ENCODE results near the gene CDC42BPB.
"Not testable (repeated sequence)": the region's sequence is repeated elsewhere in the genome, so short reads cannot be mapped to it uniquely, and the experiment has no call there.

CDC42BPB gene

DNA sequence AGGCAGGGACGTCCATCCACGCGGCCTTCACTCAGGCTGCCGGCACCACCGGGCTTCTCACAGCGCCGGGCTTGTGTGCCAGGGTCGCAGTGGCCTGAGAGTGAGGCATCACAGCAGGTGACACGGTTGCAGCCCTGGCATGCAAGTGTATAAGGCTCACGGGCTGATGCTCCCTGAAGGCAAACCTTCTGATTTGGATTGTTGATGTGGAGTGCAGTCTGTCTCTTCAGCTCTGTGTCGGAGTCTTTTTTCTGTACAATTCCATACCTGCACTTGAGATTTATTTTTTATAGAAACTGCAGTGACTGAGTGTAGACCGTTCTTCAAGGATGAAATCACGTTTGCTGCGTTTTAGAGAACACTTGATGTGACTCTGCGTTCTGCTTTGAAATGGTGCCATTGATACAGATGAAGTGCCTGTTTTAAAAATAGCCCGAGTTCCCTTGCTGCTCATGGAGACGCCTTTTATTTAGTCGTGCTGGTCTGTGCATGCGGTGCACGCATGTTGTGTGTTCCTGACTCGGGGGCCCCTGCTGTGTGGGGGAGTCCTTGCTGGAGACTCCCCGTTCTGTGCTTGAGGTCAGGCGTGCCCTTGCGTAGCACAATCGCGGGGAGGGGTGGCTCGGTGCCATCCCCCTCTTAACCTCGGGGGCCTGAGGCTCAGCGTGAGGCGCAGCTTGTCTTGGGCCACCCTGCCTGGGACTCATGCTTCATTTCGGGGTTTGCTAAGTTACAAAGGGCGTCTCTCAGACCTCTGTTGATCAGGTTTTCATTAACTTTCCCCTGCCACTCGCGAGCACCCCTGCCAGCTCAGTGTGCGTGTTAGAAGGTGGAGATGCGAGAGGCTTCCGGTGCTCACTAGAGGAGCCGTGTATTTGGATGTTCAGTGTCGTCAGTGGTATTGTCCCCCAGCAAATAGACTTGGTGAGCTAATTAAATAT lies 156.4 kb downstream of the CDC42BPB start:
- no peak for DNase-seq (ENCODE audit: low read depth)

GRCh38 chr14:102899516-102899900 lies 157.8 kb downstream of the CDC42BPB start:
- no peak for DNase-seq (ENCODE audit: low read depth)

- no peak for DNase-seq (ENCODE audit: low read depth)
Measured at GRCh38 chr14:102898776-102899515, 158.4 kb downstream of the CDC42BPB start.

DNA sequence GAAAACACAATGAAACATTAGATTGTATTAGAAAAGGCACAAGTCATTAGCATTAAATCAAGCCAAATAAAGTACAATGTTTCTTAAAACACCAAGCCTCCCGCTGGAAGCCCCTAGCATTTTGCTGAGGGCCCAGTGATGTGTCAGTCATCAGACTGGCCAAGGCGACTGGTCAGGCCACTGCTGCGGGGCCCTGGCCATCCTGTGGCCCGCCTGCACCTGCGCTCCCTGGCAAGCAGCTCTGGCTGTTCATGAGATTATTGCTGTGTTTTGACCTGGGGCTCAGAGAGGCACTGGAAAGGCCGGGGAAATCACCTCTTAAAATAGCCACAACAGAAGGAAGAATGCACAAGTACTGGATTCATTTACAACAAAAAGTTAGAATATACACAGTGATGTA lies 159.1 kb downstream of the CDC42BPB start:
- DNase-seq (ENCODE audit: low read depth) = no peak

DNA sequence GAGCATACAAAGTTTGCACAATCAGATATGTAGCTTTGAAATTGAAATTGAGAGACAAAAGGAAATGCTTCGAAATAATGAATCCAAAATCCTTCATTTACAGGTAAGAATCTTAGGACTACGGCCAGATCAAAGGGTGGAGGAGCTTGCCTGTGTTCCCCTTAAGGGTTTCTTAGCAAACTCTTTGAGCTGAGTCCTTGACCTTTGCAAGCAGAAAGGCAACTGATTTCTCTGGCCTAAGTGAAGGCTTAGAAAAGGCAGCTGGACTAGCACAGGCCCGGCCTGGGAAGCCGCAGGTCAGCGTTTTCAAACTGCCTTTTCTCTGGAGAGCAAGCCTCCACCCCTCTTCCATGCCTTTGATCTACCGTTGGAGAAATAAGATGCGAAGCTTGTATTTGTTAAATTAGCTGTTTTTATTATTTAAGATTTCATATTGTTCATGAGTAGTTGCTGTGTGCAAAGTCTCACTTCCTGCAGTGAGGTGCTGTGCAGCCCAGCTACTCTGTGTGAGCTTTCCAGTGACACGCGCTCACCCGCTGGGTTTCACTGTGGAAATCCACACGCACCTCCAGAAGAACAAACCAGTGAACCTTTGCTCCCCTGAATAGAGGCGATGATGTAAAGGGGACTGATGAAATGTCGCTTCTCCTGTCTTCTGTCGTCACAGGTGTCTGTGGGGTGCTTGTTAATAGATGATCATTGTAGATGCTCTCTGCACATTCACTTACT lies 159.9 kb downstream of the CDC42BPB start:
- DNase-seq (ENCODE audit: low read depth) = no peak

DNA sequence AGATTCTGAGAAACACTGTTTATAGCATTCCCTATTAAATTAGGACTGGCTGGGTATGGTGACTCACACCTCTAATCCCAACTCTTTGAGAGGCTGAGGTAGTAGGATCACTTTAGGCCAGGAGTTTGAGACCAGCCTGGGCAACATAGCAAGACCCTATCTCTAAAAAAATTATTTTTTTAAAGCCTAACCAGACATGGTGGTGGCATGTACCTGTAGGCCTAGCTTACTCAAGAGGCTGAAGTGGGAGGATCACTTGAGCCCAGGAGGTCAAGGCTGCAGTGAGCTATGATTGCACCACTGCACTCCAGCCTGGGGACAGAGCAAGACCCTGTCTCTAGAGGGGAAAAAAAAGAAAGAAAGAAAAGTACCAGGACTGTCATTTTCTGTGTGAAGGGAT lies 160.6 kb downstream of the CDC42BPB start:
- DNase-seq (ENCODE audit: low read depth) = not testable (repeated sequence)

GRCh38 chr14:102893452-102893851 lies 163.9 kb downstream of the CDC42BPB start:
- no peak for DNase-seq (ENCODE audit: low read depth)

GRCh38 chr14:102892651-102893050 lies 164.7 kb downstream of the CDC42BPB start:
- no peak for DNase-seq (ENCODE audit: low read depth)

DNA sequence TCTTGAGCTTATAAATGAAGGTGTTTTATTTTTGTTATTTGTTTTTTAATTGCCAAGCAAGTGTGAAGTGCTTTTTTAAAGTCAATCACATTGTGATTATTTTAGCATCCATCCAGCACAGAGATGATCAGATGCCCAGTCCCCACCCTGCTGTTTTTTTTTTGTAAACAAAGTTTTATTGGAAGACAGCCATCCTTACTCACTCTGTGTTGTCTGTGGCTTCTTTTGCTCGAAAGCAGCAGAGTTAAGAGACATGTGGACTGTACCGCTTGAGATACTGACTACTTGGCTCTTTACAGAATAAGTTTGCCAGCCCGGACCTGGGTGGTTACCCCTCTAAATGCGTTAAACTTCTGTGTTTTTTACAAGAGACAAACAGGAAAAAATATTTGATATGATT lies 165.8 kb downstream of the CDC42BPB start:
- no peak for DNase-seq (ENCODE audit: low read depth)

DNA sequence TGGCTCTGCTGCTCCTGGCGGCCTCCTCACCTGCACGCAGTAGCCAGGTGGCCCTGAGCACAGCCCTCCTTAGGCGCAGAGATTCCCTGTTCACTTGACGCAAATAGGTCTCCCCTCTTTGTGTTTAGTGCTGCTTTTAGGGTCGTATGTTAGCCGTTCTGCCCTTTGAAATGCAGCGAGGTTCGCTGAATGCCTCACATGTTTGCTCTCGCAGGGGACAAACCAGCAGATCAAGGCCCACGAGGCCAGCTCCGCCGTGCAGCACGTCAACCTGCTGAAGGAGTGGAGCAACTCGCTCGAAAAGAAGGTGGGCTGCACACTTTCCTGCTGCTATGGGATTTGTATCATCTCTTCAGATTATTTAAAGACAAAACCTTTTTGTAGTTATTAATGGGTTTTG lies 166.2 kb downstream of the CDC42BPB start:
- no peak for DNase-seq (ENCODE audit: low read depth)

DNA sequence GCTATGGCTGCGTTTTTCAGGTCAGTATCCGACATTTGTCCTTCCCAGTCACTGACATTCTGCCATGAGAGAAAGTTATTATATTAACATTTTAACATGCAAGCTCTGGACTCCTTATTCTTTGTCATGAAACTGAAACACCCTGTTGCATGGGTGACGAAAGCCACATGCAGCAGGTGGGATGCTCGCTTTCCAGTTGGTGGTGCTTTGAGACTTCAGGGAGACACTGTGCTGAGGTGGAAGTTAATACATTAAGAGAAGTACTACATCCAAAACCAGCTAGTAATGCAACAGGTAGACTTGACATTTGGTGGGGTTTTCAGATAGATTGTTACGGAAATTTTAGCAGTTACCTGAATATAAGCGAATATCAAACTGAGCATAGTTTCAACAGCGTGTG lies 167.7 kb downstream of the CDC42BPB start:
- no peak for DNase-seq (ENCODE audit: low read depth)

GRCh38 chr14:102888748-102889147 lies 168.6 kb downstream of the CDC42BPB start:
- DNase-seq (ENCODE audit: low read depth) = no peak

GRCh38 chr14:102885737-102886447 lies 171.5 kb downstream of the CDC42BPB start:
- no peak for DNase-seq (ENCODE audit: low read depth)

DNA sequence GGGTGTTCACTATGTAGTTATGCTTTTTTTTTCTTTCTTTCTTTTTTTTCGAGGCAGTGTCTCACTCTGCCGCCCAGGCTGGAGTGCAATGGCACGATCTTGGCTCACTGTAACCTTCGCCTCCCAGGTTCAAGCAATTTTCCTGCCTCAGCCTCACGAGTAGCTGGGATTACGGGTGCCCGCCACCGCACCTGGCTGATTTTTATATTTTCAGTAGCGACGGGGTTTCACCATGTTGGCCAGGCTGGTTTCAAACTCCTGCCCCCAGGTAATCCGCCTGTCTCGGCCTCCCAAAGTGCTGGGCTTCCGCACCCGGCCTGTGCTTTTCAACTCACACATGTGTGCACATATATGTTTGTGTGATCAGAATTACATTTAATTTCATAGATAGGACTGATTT lies 173.8 kb downstream of the CDC42BPB start:
- no peak for DNase-seq (ENCODE audit: low read depth)

GRCh38 chr14:102883089-102883541 lies 174.2 kb downstream of the CDC42BPB start:
- no peak for DNase-seq (ENCODE audit: low read depth)

Data from HS-5 (cell line).